ENCODE results near the gene GSTM1.
"Not testable (repeated sequence)": the region's sequence is repeated elsewhere in the genome, so short reads cannot be mapped to it uniquely, and the experiment has no call there.

Gene GSTM1

GRCh38 chr1:109697861-109698260, 10.2 kb downstream of the GSTM1 start:
- not testable (repeated sequence) for H3K27ac Mint-ChIP-seq; H3K9me3 Mint-ChIP-seq; H3K4me1 Mint-ChIP-seq; H3K36me3 Mint-ChIP-seq; DNase-seq; ATAC-seq (replicated peaks); H3K27me3 Mint-ChIP-seq; H3K4me3 Mint-ChIP-seq

GRCh38 chr1:109702940-109703339, 15.3 kb downstream of the GSTM1 start:
- ATAC-seq (replicated peaks); H3K4me3 Mint-ChIP-seq; DNase-seq; H3K27ac Mint-ChIP-seq; H3K27me3 Mint-ChIP-seq; H3K4me1 Mint-ChIP-seq: not testable (repeated sequence)
- H3K36me3 Mint-ChIP-seq, result peaks cover 8 to 15% of the 10 kb centered on the region in 2 donors
- H3K9me3 Mint-ChIP-seq, result peaks cover 8 to 12% of the 10 kb centered on the region in 2 donors

- Mint-ChIP-seq H3K4me3 (no peak overlapping the region), H3K36me3 (peaks cover 15 to 25% of the 10 kb centered on the region in 2 donors), H3K4me1 (peaks cover 0 to 5% of the 10 kb centered on the region in 2 donors), H3K9me3 (peaks cover 9 to 20% of the 10 kb centered on the region in 2 donors), H3K27me3 (peaks cover 5 to 6% of the 10 kb centered on the region in 2 donors), H3K27ac (no peak overlapping the region)
- DNase-seq, result no peak
- no peak for ATAC-seq (replicated peaks)
These were observed 16.6 kb downstream of the GSTM1 start for GRCh38 chr1:109704173-109704572.

GRCh38 chr1:109705411-109705810, 17.8 kb downstream of the GSTM1 start:
- no peak for DNase-seq
- Mint-ChIP-seq H3K36me3 (peaks cover 19 to 30% of the 10 kb centered on the region in 2 donors), H3K9me3 (peaks cover 14 to 23% of the 10 kb centered on the region in 2 donors), H3K27ac (no peak overlapping the region), H3K27me3 (peaks cover 5 to 6% of the 10 kb centered on the region in 2 donors), H3K4me1 (peaks cover 0 to 5% of the 10 kb centered on the region in 2 donors), H3K4me3 (no peak overlapping the region)
- no peak for ATAC-seq (replicated peaks)

GRCh38 chr1:109708949-109709348, 21.3 kb downstream of the GSTM1 start:
- peaks cover 13 to 16% of the 10 kb centered on the region in 2 donors for H3K9me3 Mint-ChIP-seq
- ATAC-seq (replicated peaks); H3K4me3 Mint-ChIP-seq; H3K27ac Mint-ChIP-seq; DNase-seq: not testable (repeated sequence)
- H3K4me1 Mint-ChIP-seq, result peaks cover 3 to 12% of the 10 kb centered on the region in 2 donors
- H3K36me3 Mint-ChIP-seq, result peaks cover 16 to 24% of the 10 kb centered on the region in 2 donors
- peaks cover 20 to 26% of the 10 kb centered on the region in 2 donors for H3K27me3 Mint-ChIP-seq

GRCh38 chr1:109709822-109710221, 22.2 kb downstream of the GSTM1 start:
- Mint-ChIP-seq H3K36me3 (peaks cover 13 to 16% of the 10 kb centered on the region in 2 donors), H3K27me3 (peaks cover 20 to 30% of the 10 kb centered on the region in 2 donors), H3K9me3 (peaks cover 5 to 12% of the 10 kb centered on the region in 2 donors), H3K4me1 (peaks cover 3 to 12% of the 10 kb centered on the region in 2 donors)
- not testable (repeated sequence) for ATAC-seq (replicated peaks); H3K27ac Mint-ChIP-seq; DNase-seq; H3K4me3 Mint-ChIP-seq

GRCh38 chr1:109711593-109712320, 24.1 kb downstream of the GSTM1 start, which contains the start of gene GSTM5:
Gene GSTM5 (plus strand): TSS chr1:109712251. CDS start chr1:109712313, 62 bp downstream.
- peak within 1 kb of the TSS; percentile 46 to 75 for H3K4me3 Mint-ChIP-seq
- peak; percentile 50 to 61 for ATAC-seq (replicated peaks)
- peaks cover 20 to 30% of the 10 kb centered on the region in 2 donors for H3K27me3 Mint-ChIP-seq
- H3K36me3 Mint-ChIP-seq, result peaks cover 13 to 16% of the 10 kb centered on the region in 2 donors
- H3K9me3 Mint-ChIP-seq, result peaks cover 5 to 12% of the 10 kb centered on the region in 2 donors
- not testable (repeated sequence) for H3K27ac Mint-ChIP-seq, DNase-seq
- peaks cover 3 to 12% of the 10 kb centered on the region in 2 donors for H3K4me1 Mint-ChIP-seq

GRCh38 chr1:109712321-109712864, 24.8 kb downstream of the GSTM1 start:
- Mint-ChIP-seq H3K27ac (no peak overlapping the region), H3K4me3 (peak overlapping the region; percentile 46 to 75)
- peak; percentile 34 to 54 for ATAC-seq (replicated peaks)

GRCh38 chr1:109713636-109714035, 26.0 kb downstream of the GSTM1 start:
- Mint-ChIP-seq H3K4me3 (no peak overlapping the region), H3K9me3 (peaks cover 5 to 6% of the 10 kb centered on the region in 2 donors), H3K27me3 (peaks cover 28 to 30% of the 10 kb centered on the region in 2 donors), H3K4me1 (peaks cover 5 to 12% of the 10 kb centered on the region in 2 donors), H3K36me3 (peaks cover 8% of the 10 kb centered on the region in 2 donors), H3K27ac (no peak overlapping the region)
- DNase-seq (no peak), ATAC-seq (replicated peaks) (no peak)

More at GRCh38 chr1:109712321-109712864, 24.8 kb downstream of the GSTM1 start:
- H3K9me3 Mint-ChIP-seq, result peaks cover 5 to 12% of the 10 kb centered on the region in 2 donors
- H3K27me3 Mint-ChIP-seq, result peaks cover 21 to 30% of the 10 kb centered on the region in 2 donors
- peaks cover 13 to 16% of the 10 kb centered on the region in 2 donors for H3K36me3 Mint-ChIP-seq
- no peak for DNase-seq
- peaks cover 3 to 12% of the 10 kb centered on the region in 2 donors for H3K4me1 Mint-ChIP-seq

- Mint-ChIP-seq H3K27me3 (peaks cover 28 to 30% of the 10 kb centered on the region in 2 donors), H3K36me3 (no peaks in the 10 kb centered on the region), H3K4me3 (no peak overlapping the region), H3K27ac (no peak overlapping the region), H3K4me1 (peaks cover 5 to 21% of the 10 kb centered on the region in 2 donors), H3K9me3 (no peaks in the 10 kb centered on the region)
- DNase-seq (no peak), ATAC-seq (replicated peaks) (no peak)
These were observed 27.2 kb downstream of the GSTM1 start for GRCh38 chr1:109714661-109715372.

- H3K9me3 Mint-ChIP-seq, result no peaks in the 10 kb centered on the region
- DNase-seq (no peak), ATAC-seq (replicated peaks) (no peak)
- H3K27ac Mint-ChIP-seq, result no peak overlapping the region
- H3K27me3 Mint-ChIP-seq, result peaks cover 28 to 30% of the 10 kb centered on the region in 2 donors
- H3K4me3 Mint-ChIP-seq, result no peak overlapping the region
- peaks cover 5 to 21% of the 10 kb centered on the region in 2 donors for H3K4me1 Mint-ChIP-seq
- H3K36me3 Mint-ChIP-seq, result no peaks in the 10 kb centered on the region
These were observed 28.5 kb downstream of the GSTM1 start for GRCh38 chr1:109716121-109716520.

- H3K36me3 Mint-ChIP-seq, result no peaks in the 10 kb centered on the region
- H3K4me1 Mint-ChIP-seq, result peaks cover 5 to 18% of the 10 kb centered on the region in 2 donors
- H3K27me3 Mint-ChIP-seq, result peaks cover 28% of the 10 kb centered on the region in 2 donors
- DNase-seq (no peak), ATAC-seq (replicated peaks) (no peak)
- no peaks in the 10 kb centered on the region for H3K9me3 Mint-ChIP-seq
- no peak overlapping the region for H3K27ac Mint-ChIP-seq
- no peak overlapping the region for H3K4me3 Mint-ChIP-seq
These were observed 29.0 kb downstream of the GSTM1 start for GRCh38 chr1:109716570-109717090.

- Mint-ChIP-seq H3K27ac (no peak overlapping the region), H3K4me3 (no peak overlapping the region)
- ATAC-seq (replicated peaks), result no peak
These were observed 30.1 kb downstream of the GSTM1 start for GRCh38 chr1:109717729-109718128.

GRCh38 chr1:109718495-109718894, 30.9 kb downstream of the GSTM1 start:
- Mint-ChIP-seq H3K36me3 (no peaks in the 10 kb centered on the region), H3K9me3 (no peaks in the 10 kb centered on the region), H3K27me3 (peaks cover 14 to 19% of the 10 kb centered on the region in 2 donors), H3K4me1 (peaks cover 2 to 8% of the 10 kb centered on the region in 2 donors), H3K4me3 (no peak overlapping the region), H3K27ac (no peak overlapping the region)
- DNase-seq, result no peak
- no peak for ATAC-seq (replicated peaks)

More at GRCh38 chr1:109717729-109718128, 30.1 kb downstream of the GSTM1 start:
- Mint-ChIP-seq H3K4me1 (peaks cover 2 to 8% of the 10 kb centered on the region in 2 donors), H3K36me3 (no peaks in the 10 kb centered on the region), H3K9me3 (no peaks in the 10 kb centered on the region), H3K27me3 (peaks cover 18 to 22% of the 10 kb centered on the region in 2 donors)
- DNase-seq, result no peak
